ACC112 (cell line): ENCODE results near the gene CDH7.

Experiments
- H2AFZ ChIP-seq: fragments of 200-600 bp; sonication (generic); one replicate; pipeline ENCODE4 v1.6.0; 2017; ENCODE audit warnings: antibody characterized with exemption, low read length; ENCODE audit not compliant: unreplicated experiment
- H3K27ac ChIP-seq: fragments of 200-600 bp; sonication (generic); 2 replicates; pipeline ENCODE4 v1.5.1; 2014; ENCODE audit warnings: low read depth, mild to moderate bottlenecking, antibody characterized with exemption, low read length, moderate library complexity
- H3K27me3 ChIP-seq: fragments of 200-600 bp; sonication (generic); 2 replicates; pipeline ENCODE4 v1.6.1; 2014; ENCODE audit warnings: mild to moderate bottlenecking, antibody characterized with exemption, low read length, moderate library complexity, mixed read lengths; ENCODE audit not compliant: insufficient read depth
- H3K36me3 ChIP-seq: fragments of 200-600 bp; sonication (generic); 2 replicates; pipeline ENCODE4 v1.6.1; 2016; ENCODE audit warnings: mild to moderate bottlenecking, antibody characterized with exemption, low read length, moderate library complexity, mixed read lengths; ENCODE audit not compliant: insufficient read depth
- H3K4me1 ChIP-seq: fragments of 200-600 bp; sonication (generic); one replicate; pipeline ENCODE4 v1.6.1; 2016; ENCODE audit warnings: low read length, mixed read lengths; ENCODE audit not compliant: insufficient read depth, unreplicated experiment, control insufficient read depth
- H3K4me3 ChIP-seq: fragments of 200-600 bp; sonication (generic); 2 replicates; pipeline ENCODE4 v1.5.1; 2014; ENCODE audit warnings: mild to moderate bottlenecking, low read depth, low read length
- H3K79me2 ChIP-seq: fragments of 200-600 bp; sonication (generic); one replicate; pipeline ENCODE4 v1.6.0; 2016; ENCODE audit warnings: low read length; ENCODE audit not compliant: control insufficient read depth, unreplicated experiment, insufficient read depth

The CDH7 gene

GRCh38 chr18:65821911-65822310 lies 71.1 kb downstream of the CDH7 start:
- H3K79me2 ChIP-seq: no peaks in the 10 kb centered on the region
- no peaks in the 10 kb centered on the region for H3K36me3 ChIP-seq
- no peak overlapping the region for H3K4me3 ChIP-seq
- no peaks in the 10 kb centered on the region for H3K4me1 ChIP-seq
- no peaks in the 10 kb centered on the region for H3K27me3 ChIP-seq
- no peak overlapping the region for H3K27ac ChIP-seq
- no peak overlapping the region for H2AFZ ChIP-seq

- Histone ChIP-seq H2AFZ (no peak overlapping the region), H3K27ac (no peak overlapping the region), H3K4me1 (no peaks in the 10 kb centered on the region), H3K4me3 (no peak overlapping the region), H3K27me3 (no peaks in the 10 kb centered on the region), H3K36me3 (no peaks in the 10 kb centered on the region), H3K79me2 (no peaks in the 10 kb centered on the region)
These were observed 72.0 kb downstream of the CDH7 start for GRCh38 chr18:65822826-65823225.

- Histone ChIP-seq H3K79me2 (no peaks in the 10 kb centered on the region), H2AFZ (no peak overlapping the region), H3K36me3 (no peaks in the 10 kb centered on the region), H3K4me3 (no peak overlapping the region), H3K27me3 (no peaks in the 10 kb centered on the region), H3K4me1 (no peaks in the 10 kb centered on the region), H3K27ac (no peak overlapping the region)
These were observed 76.6 kb downstream of the CDH7 start for GRCh38 chr18:65827444-65827843.

DNA sequence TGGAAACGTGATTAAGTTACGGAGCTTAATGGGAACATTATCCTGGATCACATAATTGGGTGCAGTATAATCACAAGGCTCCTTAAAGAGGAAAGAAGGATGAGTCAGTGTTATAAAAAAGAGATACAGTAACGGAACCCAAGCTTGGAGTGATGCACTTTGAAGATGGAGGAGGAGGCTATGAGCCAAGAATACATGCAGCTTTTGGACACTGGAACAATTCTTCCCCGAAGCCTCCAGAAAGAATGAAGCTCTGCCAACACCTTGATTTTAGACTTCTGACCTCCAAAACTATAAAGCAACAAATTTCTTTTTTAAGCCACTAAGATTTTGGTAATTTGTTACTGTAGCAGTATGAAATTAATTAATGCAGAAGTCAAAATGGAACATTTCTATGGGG lies 85.1 kb downstream of the CDH7 start:
- no peaks in the 10 kb centered on the region for H3K4me1 ChIP-seq
- H3K4me3 ChIP-seq: no peak overlapping the region
- H3K36me3 ChIP-seq: no peaks in the 10 kb centered on the region
- H3K27me3 ChIP-seq: no peaks in the 10 kb centered on the region
- H2AFZ ChIP-seq: no peak overlapping the region
- no peak overlapping the region for H3K27ac ChIP-seq
- no peaks in the 10 kb centered on the region for H3K79me2 ChIP-seq

GRCh38 chr18:65846107-65846506 lies 95.3 kb downstream of the CDH7 start:
- Histone ChIP-seq H3K4me3 (no peak overlapping the region), H2AFZ (no peak overlapping the region), H3K79me2 (no peaks in the 10 kb centered on the region), H3K36me3 (no peaks in the 10 kb centered on the region), H3K27ac (no peak overlapping the region), H3K4me1 (no peaks in the 10 kb centered on the region), H3K27me3 (no peaks in the 10 kb centered on the region)

GRCh38 chr18:65852273-65852672 lies 101.5 kb downstream of the CDH7 start:
- H3K27me3 ChIP-seq: no peaks in the 10 kb centered on the region
- no peak overlapping the region for H2AFZ ChIP-seq
- H3K36me3 ChIP-seq: no peaks in the 10 kb centered on the region
- no peak overlapping the region for H3K27ac ChIP-seq
- no peaks in the 10 kb centered on the region for H3K79me2 ChIP-seq
- H3K4me1 ChIP-seq: no peaks in the 10 kb centered on the region
- no peak overlapping the region for H3K4me3 ChIP-seq

- H3K36me3 ChIP-seq: no peaks in the 10 kb centered on the region
- no peak overlapping the region for H3K4me3 ChIP-seq
- H3K79me2 ChIP-seq: no peaks in the 10 kb centered on the region
- no peak overlapping the region for H3K27ac ChIP-seq
- no peak overlapping the region for H2AFZ ChIP-seq
- no peaks in the 10 kb centered on the region for H3K4me1 ChIP-seq
- H3K27me3 ChIP-seq: no peaks in the 10 kb centered on the region
These were observed 108.3 kb downstream of the CDH7 start for GRCh38 chr18:65859075-65859474.

GRCh38 chr18:65869527-65869926 lies 118.7 kb downstream of the CDH7 start:
- H3K27ac ChIP-seq: no peak overlapping the region
- H3K27me3 ChIP-seq: no peaks in the 10 kb centered on the region
- no peaks in the 10 kb centered on the region for H3K4me1 ChIP-seq
- no peaks in the 10 kb centered on the region for H3K36me3 ChIP-seq
- H3K4me3 ChIP-seq: no peak overlapping the region
- H2AFZ ChIP-seq: no peak overlapping the region
- H3K79me2 ChIP-seq: no peaks in the 10 kb centered on the region

GRCh38 chr18:65876310-65876709 lies 125.5 kb downstream of the CDH7 start:
- Histone ChIP-seq H3K79me2 (no peaks in the 10 kb centered on the region), H2AFZ (no peak overlapping the region), H3K27ac (no peak overlapping the region), H3K4me1 (no peaks in the 10 kb centered on the region), H3K27me3 (no peaks in the 10 kb centered on the region), H3K36me3 (no peaks in the 10 kb centered on the region), H3K4me3 (no peak overlapping the region)

- Histone ChIP-seq H3K4me1 (no peaks in the 10 kb centered on the region), H3K4me3 (no peak overlapping the region), H3K27me3 (no peaks in the 10 kb centered on the region), H3K79me2 (no peaks in the 10 kb centered on the region), H3K27ac (no peak overlapping the region), H3K36me3 (no peaks in the 10 kb centered on the region), H2AFZ (no peak overlapping the region)
These were observed 146.5 kb downstream of the CDH7 start for GRCh38 chr18:65897292-65897691.

DNA sequence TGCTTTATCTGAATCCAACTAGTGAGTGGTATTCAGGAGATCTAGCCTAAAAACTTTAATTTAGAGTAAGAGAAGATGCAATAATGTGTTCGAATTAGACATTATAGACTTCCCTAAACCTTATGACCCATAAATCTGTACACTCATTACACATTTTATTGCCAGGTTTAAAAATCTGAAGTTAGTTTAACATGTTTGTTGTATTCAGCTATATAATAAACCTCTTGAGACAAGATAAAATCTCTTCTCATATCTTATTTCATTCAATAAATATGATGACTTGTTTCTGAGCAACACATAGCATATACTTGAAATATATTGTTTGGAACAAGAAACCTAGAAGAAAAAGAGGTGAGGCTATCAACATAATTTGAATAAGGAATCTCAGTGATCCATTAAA lies 150.7 kb downstream of the CDH7 start:
- Histone ChIP-seq H3K4me1 (no peaks in the 10 kb centered on the region), H2AFZ (no peak overlapping the region), H3K79me2 (no peaks in the 10 kb centered on the region), H3K27ac (no peak overlapping the region), H3K27me3 (no peaks in the 10 kb centered on the region), H3K4me3 (no peak overlapping the region), H3K36me3 (no peaks in the 10 kb centered on the region)

DNA sequence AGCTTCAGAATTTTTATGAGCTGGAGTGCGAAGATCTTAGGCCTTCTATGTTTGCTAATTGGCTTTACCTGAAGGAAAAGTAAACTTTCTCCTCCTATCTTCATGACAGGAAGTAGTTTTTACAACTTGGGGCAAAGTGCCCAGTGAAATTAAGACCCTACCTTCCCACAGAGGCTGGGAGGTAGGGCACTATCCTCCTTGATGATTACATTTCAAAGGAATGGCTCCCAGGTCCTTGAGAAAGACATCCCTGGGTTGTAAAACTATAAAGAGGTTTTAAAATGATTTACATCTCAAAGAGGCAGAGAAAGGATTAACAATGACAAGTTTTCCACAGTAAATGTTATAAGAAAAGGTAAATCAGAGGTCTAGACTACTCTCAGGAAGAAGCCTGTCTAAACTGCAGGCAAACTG lies 155.8 kb downstream of the CDH7 start:
- Histone ChIP-seq H3K4me1 (no peaks in the 10 kb centered on the region), H3K79me2 (no peaks in the 10 kb centered on the region), H3K4me3 (no peak overlapping the region), H3K27ac (no peak overlapping the region), H3K27me3 (no peaks in the 10 kb centered on the region), H3K36me3 (no peaks in the 10 kb centered on the region), H2AFZ (no peak overlapping the region)
